ENCODE results near the gene KIF13A.

Gene KIF13A

DNA sequence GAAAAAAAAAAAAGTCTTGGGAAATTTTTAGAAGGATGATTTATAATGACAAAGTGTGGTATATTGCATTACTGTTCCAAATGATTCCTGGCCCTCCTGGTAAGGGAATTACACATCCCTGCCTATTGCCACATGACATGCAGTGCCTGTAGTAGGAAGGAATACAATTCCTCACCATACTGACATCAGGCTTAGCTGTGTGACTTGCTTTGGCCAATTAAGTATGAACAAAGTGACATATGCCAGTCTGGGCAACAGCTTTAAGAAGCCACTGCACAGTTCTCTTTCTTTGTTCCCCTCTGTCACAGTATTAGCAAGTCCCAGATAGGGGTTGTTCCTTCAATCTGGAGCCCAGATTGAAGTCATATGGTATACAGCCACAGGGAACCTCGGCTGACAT is 100.5 kb downstream of the KIF13A start:
- H3K4me3 ChIP-seq (replicated peaks; ENCODE audit: insufficient read depth, low read length) = no peak overlapping the region
- no peak for TF ChIP-seq SPI1 (IDR thresholded peaks at IDR 0.05; ENCODE audit: borderline replicate concordance, low read depth)
- no peak for TF ChIP-seq POLR2AphosphoS5 (IDR thresholded peaks at IDR 0.05; ENCODE audit: low read depth)
- no peak for TF ChIP-seq GABPA (IDR thresholded peaks at IDR 0.05; ENCODE audit: low read depth)
- TF ChIP-seq, protein P1, sequence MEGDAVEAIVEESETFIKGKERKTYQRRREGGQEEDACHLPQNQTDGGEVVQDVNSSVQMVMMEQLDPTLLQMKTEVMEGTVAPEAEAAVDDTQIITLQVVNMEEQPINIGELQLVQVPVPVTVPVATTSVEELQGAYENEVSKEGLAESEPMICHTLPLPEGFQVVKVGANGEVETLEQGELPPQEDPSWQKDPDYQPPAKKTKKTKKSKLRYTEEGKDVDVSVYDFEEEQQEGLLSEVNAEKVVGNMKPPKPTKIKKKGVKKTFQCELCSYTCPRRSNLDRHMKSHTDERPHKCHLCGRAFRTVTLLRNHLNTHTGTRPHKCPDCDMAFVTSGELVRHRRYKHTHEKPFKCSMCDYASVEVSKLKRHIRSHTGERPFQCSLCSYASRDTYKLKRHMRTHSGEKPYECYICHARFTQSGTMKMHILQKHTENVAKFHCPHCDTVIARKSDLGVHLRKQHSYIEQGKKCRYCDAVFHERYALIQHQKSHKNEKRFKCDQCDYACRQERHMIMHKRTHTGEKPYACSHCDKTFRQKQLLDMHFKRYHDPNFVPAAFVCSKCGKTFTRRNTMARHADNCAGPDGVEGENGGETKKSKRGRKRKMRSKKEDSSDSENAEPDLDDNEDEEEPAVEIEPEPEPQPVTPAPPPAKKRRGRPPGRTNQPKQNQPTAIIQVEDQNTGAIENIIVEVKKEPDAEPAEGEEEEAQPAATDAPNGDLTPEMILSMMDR (IDR thresholded peaks at IDR 0.05; ENCODE audit: insufficient read depth, low read length) = no peak
- TF ChIP-seq, protein P2, sequence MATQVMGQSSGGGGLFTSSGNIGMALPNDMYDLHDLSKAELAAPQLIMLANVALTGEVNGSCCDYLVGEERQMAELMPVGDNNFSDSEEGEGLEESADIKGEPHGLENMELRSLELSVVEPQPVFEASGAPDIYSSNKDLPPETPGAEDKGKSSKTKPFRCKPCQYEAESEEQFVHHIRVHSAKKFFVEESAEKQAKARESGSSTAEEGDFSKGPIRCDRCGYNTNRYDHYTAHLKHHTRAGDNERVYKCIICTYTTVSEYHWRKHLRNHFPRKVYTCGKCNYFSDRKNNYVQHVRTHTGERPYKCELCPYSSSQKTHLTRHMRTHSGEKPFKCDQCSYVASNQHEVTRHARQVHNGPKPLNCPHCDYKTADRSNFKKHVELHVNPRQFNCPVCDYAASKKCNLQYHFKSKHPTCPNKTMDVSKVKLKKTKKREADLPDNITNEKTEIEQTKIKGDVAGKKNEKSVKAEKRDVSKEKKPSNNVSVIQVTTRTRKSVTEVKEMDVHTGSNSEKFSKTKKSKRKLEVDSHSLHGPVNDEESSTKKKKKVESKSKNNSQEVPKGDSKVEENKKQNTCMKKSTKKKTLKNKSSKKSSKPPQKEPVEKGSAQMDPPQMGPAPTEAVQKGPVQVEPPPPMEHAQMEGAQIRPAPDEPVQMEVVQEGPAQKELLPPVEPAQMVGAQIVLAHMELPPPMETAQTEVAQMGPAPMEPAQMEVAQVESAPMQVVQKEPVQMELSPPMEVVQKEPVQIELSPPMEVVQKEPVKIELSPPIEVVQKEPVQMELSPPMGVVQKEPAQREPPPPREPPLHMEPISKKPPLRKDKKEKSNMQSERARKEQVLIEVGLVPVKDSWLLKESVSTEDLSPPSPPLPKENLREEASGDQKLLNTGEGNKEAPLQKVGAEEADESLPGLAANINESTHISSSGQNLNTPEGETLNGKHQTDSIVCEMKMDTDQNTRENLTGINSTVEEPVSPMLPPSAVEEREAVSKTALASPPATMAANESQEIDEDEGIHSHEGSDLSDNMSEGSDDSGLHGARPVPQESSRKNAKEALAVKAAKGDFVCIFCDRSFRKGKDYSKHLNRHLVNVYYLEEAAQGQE (IDR thresholded peaks at IDR 0.05; ENCODE audit: insufficient replicate concordance, low read depth) = no peak
- no peak overlapping the region for H3K27ac ChIP-seq (replicated peaks)
- DNase-seq (ENCODE audit: low read depth in 1 of 2, low spot score in 1 of 2) = no peak
- no peaks in the 10 kb centered on the region for H3K27me3 ChIP-seq (ENCODE audit: insufficient read depth, poor library complexity, severe bottlenecking)

DNA sequence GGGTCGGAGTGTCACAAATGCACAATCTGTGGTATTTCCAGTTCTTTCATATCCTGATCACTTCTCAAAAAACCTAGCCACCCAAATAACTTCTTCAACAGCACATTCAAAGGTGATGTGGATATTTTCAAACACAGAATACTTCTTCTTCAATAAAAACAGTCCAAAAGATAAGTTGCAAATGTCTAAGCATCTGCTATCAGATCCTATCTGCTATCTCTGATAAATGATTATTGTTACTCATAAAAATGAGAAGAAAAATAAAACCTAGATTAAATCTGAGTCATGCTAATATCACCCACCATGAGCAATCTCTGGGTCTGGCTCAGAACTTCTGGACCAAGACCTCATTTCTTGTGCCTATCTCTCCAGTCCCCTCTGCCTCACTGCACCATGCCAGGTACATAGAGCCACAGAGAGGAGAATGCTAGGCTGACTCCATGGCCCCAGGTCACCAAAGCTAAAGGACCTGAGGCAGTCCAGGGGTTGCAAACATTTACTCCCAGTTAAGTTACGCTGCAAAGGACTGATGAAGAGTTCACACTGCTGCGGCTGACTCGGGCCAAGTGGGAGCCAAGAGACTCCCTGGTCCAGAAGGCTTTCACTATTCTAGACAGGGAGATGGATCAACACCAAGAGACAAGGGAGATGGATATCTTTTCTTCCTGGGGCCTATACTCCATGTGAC is 101.4 kb downstream of the KIF13A start:
- H3K4me3 ChIP-seq (replicated peaks; ENCODE audit: insufficient read depth, low read length) = no peak overlapping the region
- TF ChIP-seq SPI1 (IDR thresholded peaks at IDR 0.05; ENCODE audit: borderline replicate concordance, low read depth) (no peak), GABPA (IDR thresholded peaks at IDR 0.05; ENCODE audit: low read depth) (no peak), POLR2AphosphoS5 (IDR thresholded peaks at IDR 0.05; ENCODE audit: low read depth) (no peak)
- TF ChIP-seq, protein P1 (IDR thresholded peaks at IDR 0.05; ENCODE audit: insufficient read depth, low read length) = no peak
- TF ChIP-seq, protein P2 (IDR thresholded peaks at IDR 0.05; ENCODE audit: insufficient replicate concordance, low read depth) = no peak

DNA sequence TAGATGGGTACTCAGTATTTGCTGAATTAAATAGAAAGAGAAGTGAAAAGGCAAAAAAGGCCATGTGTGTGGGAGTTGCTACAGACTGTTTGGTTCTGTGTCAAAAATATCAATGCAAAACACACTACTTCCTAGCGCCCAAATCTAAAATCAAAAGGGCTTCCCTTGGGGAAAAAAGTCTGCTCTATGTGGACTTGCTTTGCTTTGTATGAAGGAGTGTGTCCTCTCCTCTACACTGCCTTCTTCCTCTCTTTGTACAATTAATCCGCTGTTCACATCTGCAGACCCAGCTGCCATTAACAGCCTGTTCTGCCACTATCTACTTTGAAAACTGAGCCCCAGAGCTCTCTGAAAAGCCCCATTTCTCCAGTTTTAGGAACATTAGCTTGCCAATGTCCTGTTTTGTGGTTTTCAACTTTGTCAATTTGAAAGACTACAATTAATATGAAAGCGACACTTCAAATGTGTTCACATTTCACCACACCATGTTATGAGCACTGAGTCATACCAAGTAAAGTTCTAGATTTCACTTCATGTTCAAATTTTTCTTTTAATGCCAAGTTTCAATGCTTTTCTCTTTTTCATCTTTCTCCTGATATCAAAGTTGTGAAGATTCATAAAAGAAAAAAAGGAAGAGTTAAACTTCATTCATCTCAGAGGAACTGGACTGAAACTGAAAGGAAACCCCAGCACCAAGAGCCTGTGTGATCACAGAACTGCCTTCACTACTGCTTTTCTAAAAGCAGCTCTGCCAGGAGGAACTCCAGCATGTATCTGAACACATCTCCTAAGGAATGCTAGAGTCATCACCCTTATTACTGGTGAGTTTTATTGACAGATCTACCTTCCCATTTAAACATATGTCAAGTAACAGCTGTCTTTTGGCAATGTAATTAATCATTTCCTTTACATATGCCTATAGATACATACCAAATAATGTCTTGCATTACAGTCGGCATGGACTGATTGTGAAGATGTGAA is 102.6 kb downstream of the KIF13A start:
- H3K4me3 ChIP-seq (replicated peaks; ENCODE audit: insufficient read depth, low read length) = no peak overlapping the region
- TF ChIP-seq SPI1 (IDR thresholded peaks at IDR 0.05; ENCODE audit: borderline replicate concordance, low read depth) (peak; percentile 21; the same call in 1 of the 2 replicates), POLR2AphosphoS5 (IDR thresholded peaks at IDR 0.05; ENCODE audit: low read depth) (no peak)
- peak in 1 of 2 experiments; percentile 24 for DNase-seq (ENCODE audit: low read depth in 1 of 2, low spot score in 1 of 2)
- no peaks in the 10 kb centered on the region for H3K27me3 ChIP-seq (ENCODE audit: insufficient read depth, poor library complexity, severe bottlenecking)
- peak overlapping the region; percentile 49 for H3K27ac ChIP-seq (replicated peaks)

More for the DNA sequence above, 101.4 kb downstream of the KIF13A start:
- Histone ChIP-seq H3K27ac (replicated peaks) (no peak overlapping the region), H3K27me3 (ENCODE audit: insufficient read depth, poor library complexity, severe bottlenecking) (no peaks in the 10 kb centered on the region)
- DNase-seq (ENCODE audit: low read depth in 1 of 2, low spot score in 1 of 2) = no peak

Measured in HL-60 (cell line).